DLD1 (cell line): ENCODE measurements around the gene SIT1.

Experiments used
- in situ Hi-C: cut with HindIII; loops from 2 replicates; pipeline ENCODE4 v1.10.0; 2017; ENCODE audit warnings: low sequenced_read_pairs

The SIT1 gene

DNA sequence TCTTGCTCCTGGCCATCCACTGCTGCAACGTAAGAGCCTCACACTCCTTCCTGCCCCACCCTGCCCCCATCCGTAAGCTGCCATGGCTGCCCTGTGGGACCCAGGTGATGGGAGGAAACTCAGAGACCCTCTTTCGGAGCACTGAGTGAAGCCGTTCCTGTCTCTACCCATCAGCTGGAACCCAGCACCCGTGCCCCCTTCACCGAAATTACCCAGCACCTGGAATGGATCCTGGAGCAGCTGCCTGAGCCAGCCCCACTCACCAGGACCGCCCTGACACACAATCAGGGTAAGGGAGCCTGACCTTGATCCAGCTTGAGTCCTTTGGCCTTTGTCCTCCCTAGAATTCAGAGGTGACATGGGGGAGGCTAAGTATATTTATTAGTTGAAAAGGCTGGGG lies 42.5 kb downstream of the SIT1 start:
- in situ Hi-C loops = no loop called here

DNA sequence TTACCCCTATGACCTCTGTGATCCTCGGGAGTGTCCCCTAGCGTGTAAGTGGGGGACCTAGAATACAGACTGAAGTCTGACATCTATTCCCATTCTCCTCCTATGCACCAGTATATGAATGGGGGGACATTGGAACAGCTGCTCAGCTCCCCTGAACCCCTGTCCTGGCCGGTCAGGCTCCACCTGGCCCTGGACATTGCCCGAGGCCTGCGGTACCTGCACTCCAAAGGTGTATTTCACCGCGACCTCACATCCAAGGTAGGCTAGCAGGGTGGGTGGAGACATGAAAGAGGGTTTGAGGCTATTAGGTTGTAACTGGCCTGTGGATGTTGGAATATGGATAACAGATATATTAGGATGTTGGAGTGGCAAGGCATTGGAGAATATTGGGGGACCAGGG lies 44.0 kb downstream of the SIT1 start:
- in situ Hi-C loops = no loop called here

DNA sequence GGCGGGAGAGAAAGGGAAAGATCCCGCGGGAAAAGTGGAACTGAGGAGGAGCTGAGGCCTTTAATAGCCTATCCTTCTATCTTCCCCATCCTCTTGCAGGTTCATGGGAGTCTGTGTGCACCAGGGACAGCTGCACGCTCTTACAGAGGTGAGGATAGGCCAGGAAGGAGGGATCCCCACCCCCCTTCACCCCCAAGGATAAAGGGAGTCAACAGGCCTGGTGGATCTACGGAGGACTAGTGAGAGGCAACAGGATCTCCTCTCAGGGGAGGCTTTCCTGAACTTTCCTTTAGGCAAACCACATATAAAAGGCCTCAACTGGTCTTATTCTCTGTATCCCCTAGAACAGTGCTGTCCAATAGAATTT lies 44.6 kb downstream of the SIT1 start:
- in situ Hi-C loops = no loop called here

DNA sequence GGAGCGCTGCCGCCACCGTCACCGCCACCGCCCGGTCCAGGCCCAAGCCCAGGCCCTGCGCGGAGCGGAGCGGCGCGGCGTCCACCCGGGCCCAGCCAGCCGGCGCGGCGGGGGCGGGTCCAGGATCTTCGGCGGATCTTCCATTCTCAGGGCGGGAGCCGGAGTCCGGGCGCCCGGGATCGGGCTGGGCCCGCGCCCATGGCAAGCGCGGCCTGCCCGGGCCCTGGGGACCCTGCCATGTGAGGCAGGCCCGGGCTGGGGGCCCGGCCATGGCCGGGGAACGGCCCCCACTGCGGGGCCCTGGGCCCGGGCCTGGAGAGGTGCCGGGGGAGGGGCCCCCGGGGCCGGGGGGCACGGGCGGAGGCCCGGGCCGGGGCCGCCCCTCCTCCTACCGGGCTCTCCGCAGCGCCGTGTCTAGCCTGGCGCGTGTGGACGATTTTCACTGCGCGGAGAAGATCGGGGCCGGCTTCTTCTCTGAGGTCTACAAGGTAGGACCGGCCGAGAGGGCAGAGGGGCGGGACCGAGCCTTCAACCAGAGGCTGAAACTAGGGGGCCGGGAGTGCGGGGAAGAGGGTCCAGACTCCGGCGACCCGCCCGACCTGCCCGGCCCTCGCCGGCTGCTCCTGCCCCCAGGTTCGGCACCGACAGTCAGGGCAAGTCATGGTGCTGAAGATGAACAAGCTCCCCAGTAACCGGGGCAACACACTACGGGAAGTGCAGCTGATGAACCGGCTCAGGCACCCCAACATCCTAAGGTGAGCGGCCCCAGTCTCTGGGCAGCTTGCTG lies 45.2 kb downstream of the SIT1 start:
- in situ Hi-C loops = no loop called here

DNA sequence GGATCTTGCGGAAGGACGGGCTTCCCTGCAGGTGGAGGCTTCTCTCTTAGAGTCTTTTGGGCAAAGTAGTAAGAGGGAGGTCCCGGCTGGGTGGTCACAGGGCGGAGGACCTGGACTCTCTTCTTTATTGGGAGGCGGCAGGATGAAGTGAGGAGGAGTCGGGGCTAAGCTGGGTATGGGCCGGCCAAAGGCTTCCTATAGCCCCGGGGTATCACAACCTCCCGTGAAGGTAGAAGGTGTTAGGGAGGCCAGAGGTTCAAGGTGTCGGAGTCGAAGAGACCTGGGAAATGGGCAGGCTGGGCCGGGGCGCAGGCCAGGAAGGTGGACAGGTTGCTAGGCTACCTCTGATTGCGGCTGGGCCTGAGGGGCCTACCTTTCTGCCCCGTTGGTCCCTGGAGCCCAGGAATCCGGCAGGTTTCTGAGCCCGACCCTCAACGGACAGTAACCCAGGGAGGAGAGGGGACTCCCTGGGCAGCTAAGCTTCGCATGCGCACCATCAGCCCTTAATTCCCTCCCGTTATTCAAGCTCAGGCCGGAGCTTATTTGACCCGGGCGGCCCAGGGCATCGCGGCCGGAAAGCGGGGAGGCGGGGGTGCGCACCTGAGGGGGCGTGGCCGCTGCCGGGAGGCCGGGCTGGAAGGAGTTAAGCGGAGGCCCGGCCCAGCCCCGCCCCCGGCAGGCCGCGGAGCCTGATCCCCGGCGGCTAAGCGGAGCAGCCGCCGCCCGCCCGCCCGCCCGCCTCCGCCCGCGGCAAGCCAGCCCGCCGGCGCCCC lies 46.0 kb downstream of the SIT1 start, which contains the start of gene TESK1:
Gene TESK1 (plus strand): TSS at position 685 of the 773 bp plus-strand sequence. CDS start 358 bp downstream, outside the sequence.
- in situ Hi-C loops = no loop called here

DNA sequence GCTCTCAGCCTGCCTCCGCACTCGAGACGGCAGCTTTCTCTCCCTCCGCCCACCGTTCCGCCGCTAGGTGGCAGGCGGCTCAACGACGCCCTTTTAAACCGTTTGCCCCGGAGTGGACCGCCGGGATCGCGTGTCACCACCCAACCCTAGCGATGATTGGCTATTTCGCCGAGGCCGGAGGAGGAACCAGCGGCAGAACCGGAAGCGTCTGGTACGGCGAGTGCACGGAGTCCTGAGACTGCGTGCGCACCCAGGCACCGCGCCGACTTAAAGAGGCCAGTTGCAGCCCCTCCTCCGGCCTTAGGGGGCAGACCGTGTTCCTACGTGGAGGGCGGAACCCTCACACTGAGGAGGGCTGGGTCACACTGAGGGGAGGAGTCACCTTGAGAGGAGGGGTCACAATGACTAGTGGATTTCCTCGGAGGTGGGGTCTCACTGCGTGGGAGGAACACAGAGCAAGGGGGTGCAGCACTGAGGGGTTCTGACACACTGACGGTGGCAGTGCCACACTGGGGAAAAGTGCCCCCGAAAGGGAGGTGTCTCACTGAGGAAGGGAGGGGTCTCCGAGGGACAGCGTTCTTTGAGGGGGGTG lies 46.6 kb downstream of the SIT1 start:
- in situ Hi-C loops = no loop called here

DNA sequence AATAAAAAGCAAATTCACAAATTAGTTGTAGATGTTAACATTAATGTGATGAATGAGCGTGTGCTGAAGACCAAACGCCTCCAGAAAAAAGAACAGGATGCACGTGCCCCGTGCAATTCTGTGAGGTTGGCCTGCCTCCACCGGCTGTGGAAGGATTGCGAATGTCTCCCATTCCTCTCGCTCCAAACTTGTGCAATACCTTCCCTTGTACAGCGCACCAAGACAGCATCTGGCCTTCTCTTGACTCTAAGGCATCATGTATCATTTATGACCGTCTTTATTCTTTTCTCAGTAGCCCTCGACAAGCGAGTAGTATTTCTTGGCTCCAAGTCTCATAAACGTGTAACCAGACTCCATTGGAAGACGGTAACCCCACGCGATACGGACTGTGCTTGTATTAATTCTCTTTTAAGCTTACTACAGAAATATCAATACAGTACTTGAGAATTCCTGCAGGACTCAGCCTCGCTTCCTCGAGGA lies 47.2 kb downstream of the SIT1 start:
- in situ Hi-C loops = no loop called here

DNA sequence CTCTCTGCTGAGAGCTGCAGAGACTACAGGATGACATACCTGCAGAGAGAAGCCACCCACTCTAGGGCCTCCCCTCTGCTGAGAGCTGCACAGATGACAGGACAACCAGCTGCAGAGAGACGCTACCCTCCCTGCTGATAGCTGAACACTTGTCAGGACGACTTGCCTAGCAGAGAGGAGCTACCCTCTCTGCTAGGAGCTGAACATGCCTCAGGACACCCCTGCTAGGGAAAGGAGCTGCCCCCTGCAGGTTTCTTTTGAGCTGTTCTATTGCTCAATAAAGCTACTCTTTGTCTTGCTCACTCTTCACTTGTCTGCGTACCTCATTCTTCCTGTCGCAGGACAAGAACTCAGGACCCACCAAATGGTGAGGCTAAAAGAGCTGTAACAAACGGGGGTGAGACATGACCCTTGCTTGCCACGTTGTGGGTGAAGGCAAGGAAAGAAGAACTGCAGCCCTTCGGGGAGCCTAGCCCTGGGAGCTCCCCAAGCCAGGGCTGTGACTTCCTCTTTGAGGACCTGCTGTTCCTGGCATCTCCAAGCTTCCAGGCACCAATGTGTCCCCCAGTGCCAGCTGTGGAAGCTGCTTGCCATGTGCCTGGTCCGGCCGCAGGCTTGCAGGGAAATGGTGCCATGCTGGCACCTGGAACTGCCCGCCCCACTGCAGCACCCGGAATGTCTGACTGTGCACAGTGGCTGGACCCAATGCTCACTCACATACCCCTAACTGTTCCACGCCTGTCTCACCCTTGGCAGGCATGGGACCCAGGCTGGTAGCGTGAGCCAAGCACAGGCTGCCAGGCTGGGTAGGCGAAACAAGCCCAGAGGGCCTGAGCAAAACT lies 50.7 kb downstream of the SIT1 start:
- in situ Hi-C loops = no loop called here
